22Rv1 (cell line): Measurements from ENCODE around the gene CCDC137.
"Not testable (repeated sequence)": the region's sequence is repeated elsewhere in the genome, so short reads cannot be mapped to it uniquely, and the experiment has no call there.

Experiments
- H3K27ac ChIP-seq: fragments of 450-650 bp; 2 replicates; pipeline ENCODE4 v1.5.1; 2017
- CTCF ChIP-seq: fragments of 450-650 bp; IDR thresholded peaks from 2 replicates; pipeline ENCODE4 v1.5.1; 2017; ENCODE audit warnings: mild to moderate bottlenecking
- ZFX ChIP-seq: fragments of 450-650 bp; IDR thresholded peaks from 2 replicates; pipeline ENCODE4 v1.6.1; 2017; ENCODE audit warnings: antibody characterized with exemption, borderline replicate concordance

CCDC137 gene

GRCh38 chr17:81666342-81667191, at the start of gene CCDC137, which contains the start of gene OXLD1:
Gene CCDC137, plus strand, starts transcription at chr17:81666737. Its CDS starts 30 bp downstream, at chr17:81666767.
Gene OXLD1, minus strand, starts transcription at chr17:81666605. Its CDS starts 28 bp downstream, at chr17:81666577.
- H3K27ac ChIP-seq: peak within 1 kb of the TSS; percentile 84
- TF ChIP-seq ZFX (no peak), CTCF (no peak)

- no peak for TF ChIP-seq CTCF
- TF ChIP-seq ZFX: no peak
- no peak overlapping the region for H3K27ac ChIP-seq
Measured at GRCh38 chr17:81616877-81617276, 49.7 kb upstream of the CCDC137 start.

- not testable (repeated sequence) for H3K27ac ChIP-seq
Measured at GRCh38 chr17:81618307-81618706, 48.2 kb upstream of the CCDC137 start.

- no peak overlapping the region for H3K27ac ChIP-seq
- TF ChIP-seq ZFX (no peak), CTCF (no peak)
Measured at GRCh38 chr17:81621494-81622130, 44.9 kb upstream of the CCDC137 start.

- no peak overlapping the region for H3K27ac ChIP-seq
- TF ChIP-seq ZFX: no peak
- no peak for TF ChIP-seq CTCF
Measured at GRCh38 chr17:81630274-81630673, 36.3 kb upstream of the CCDC137 start.

- no peak for TF ChIP-seq CTCF
- no peak for TF ChIP-seq ZFX
- H3K27ac ChIP-seq: no peak overlapping the region
Measured at GRCh38 chr17:81631482-81631881, 35.1 kb upstream of the CCDC137 start.

GRCh38 chr17:81635431-81635830, 31.1 kb upstream of the CCDC137 start:
- H3K27ac ChIP-seq: peak overlapping the region; percentile 84; the same call in 1 of the 2 replicates
- TF ChIP-seq ZFX (no peak), CTCF (no peak)
